SH-SY5Y (cell line): ENCODE measurements around the gene FBXL7.

Source experiments
- GATA2 ChIP-seq: IDR thresholded peaks from 2 replicates; pipeline ENCODE4 v1.6.1; 2011; ENCODE audit warnings: mild to moderate bottlenecking, low read depth, low read length
- GATA3 ChIP-seq: IDR thresholded peaks from 2 replicates; pipeline ENCODE4 v1.6.1; 2011; ENCODE audit warnings: low read depth, mild to moderate bottlenecking, low read length, moderate library complexity

DNA sequence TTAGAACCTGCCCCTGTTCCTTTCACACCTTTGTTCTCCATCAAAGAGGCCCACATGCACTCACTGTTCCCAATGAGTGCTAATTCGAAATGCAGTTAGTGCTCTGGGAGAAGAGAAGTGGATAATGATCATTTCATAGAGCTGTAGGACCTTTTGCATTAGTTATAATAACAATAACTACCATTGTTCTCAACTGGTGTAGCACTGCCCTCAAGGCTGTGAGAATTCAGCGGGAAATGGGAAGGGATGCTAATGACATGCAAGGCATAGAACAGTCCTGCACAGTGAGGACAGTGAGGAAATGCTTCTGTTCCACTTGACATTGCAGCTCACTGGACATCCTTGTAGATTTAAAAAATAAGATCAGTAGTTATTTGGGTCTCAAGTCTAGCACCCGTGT lies 187.4 kb downstream of the FBXL7 start:
- no peak for TF ChIP-seq GATA2
- no peak for TF ChIP-seq GATA3
